GM19025 (cell line): ENCODE data around the gene UBE2H.
"Not testable (repeated sequence)": the region's sequence is repeated elsewhere in the genome, so short reads cannot be mapped to it uniquely, and the experiment has no call there.

Source experiments
- ATAC-seq: cut with Tn5 transposase; IDR thresholded peaks from one replicate; pipeline ENCODE4 v1.9.1; 2021; ENCODE audit warnings: mild to moderate bottlenecking, low read depth, moderate library complexity; ENCODE audit not compliant: unreplicated experiment

Gene UBE2H

GRCh38 chr7:129877146-129877792 lies 75.5 kb downstream of the UBE2H start:
- ATAC-seq = no peak

GRCh38 chr7:129875745-129876411 lies 76.9 kb downstream of the UBE2H start:
- no peak for ATAC-seq

- ATAC-seq = no peak
Observed at GRCh38 chr7:129875160-129875559, 77.6 kb downstream of the UBE2H start.

- ATAC-seq = no peak
Observed at GRCh38 chr7:129874722-129875121, 78.0 kb downstream of the UBE2H start.

- ATAC-seq = no peak
Observed at GRCh38 chr7:129872054-129872453, 80.7 kb downstream of the UBE2H start.

- ATAC-seq = no peak
Observed at GRCh38 chr7:129870668-129871067, 82.1 kb downstream of the UBE2H start.

GRCh38 chr7:129866251-129866650 lies 86.5 kb downstream of the UBE2H start:
- ATAC-seq = no peak

GRCh38 chr7:129865925-129866201 lies 86.9 kb downstream of the UBE2H start:
- ATAC-seq = no peak

- no peak for ATAC-seq
Observed at GRCh38 chr7:129865093-129865924, 87.5 kb downstream of the UBE2H start.

GRCh38 chr7:129864676-129865075 lies 88.1 kb downstream of the UBE2H start:
- ATAC-seq = not testable (repeated sequence)

- ATAC-seq = no peak
Observed at GRCh38 chr7:129864042-129864441, 88.7 kb downstream of the UBE2H start.

GRCh38 chr7:129862682-129863081 lies 90.1 kb downstream of the UBE2H start:
- ATAC-seq = no peak

GRCh38 chr7:129860784-129861183 lies 92.0 kb downstream of the UBE2H start:
- ATAC-seq = not testable (repeated sequence)

- no peak for ATAC-seq
Observed at GRCh38 chr7:129859183-129859582, 93.6 kb downstream of the UBE2H start.

- no peak for ATAC-seq
Observed at GRCh38 chr7:129858490-129858889, 94.3 kb downstream of the UBE2H start.

GRCh38 chr7:129857313-129857712 lies 95.4 kb downstream of the UBE2H start:
- ATAC-seq = no peak

GRCh38 chr7:129855935-129856717 lies 96.6 kb downstream of the UBE2H start:
- ATAC-seq = no peak

- no peak for ATAC-seq
Observed at GRCh38 chr7:129855234-129855673, 97.5 kb downstream of the UBE2H start.

- ATAC-seq = no peak
Observed at GRCh38 chr7:129854401-129854800, 98.4 kb downstream of the UBE2H start.

- ATAC-seq = no peak
Observed at GRCh38 chr7:129853661-129854268, 99.0 kb downstream of the UBE2H start.
